Measurements from ENCODE around the gene PLA2G6. TPM values are rescaled to one million over a fixed set of nuclear protein-coding genes. Genes with fewer than 3 reads are reported as not detected.

PLA2G6 gene
- total and polyA plus RNA-seq, 2 of the 13 experiments (the other 11 are each of a cell fraction or from before 2014, with no cell fraction given) = 4.8 to 11.5 TPM

GRCh38 chr22:38201711-38202436 lies 20.2 kb upstream of the PLA2G6 start, which contains the start of gene MAFF (continued):
- TF ChIP-seq TBX3 (IDR thresholded peaks at IDR 0.05; ENCODE audit: borderline replicate concordance) (no peak), ZNF672 (CRISPR knock-in tag; IDR thresholded peaks at IDR 0.05) (no peak), ERF (CRISPR knock-in tag; IDR thresholded peaks at IDR 0.05) (no peak), POLR2G (IDR thresholded peaks at IDR 0.05; ENCODE audit: low read depth, low read length) (peak; percentile 90), FOXK1 (CRISPR knock-in tag; IDR thresholded peaks at IDR 0.05; ENCODE audit: borderline replicate concordance, low read depth) (no peak), ZNF878 (CRISPR knock-in tag; IDR thresholded peaks at IDR 0.05) (no peak), DMAP1 (CRISPR knock-in tag; IDR thresholded peaks at IDR 0.05) (0 out of 2 replicates have a peak, but pooled peaks have one; percentile 30), PHB2 (IDR thresholded peaks at IDR 0.05; ENCODE audit: partially characterized antibody) (no peak), CBX5 (CRISPR knock-in tag; IDR thresholded peaks at IDR 0.05; ENCODE audit: borderline replicate concordance) (peak; percentile 21; the same call in 1 of the 2 replicates), ZFP62 (CRISPR knock-in tag; IDR thresholded peaks at IDR 0.05) (no peak), HIC2 (CRISPR knock-in tag; IDR thresholded peaks at IDR 0.05; ENCODE audit: low read depth) (no peak), REST (IDR thresholded peaks at IDR 0.05; ENCODE audit: borderline replicate concordance in 1 of 2, low read depth in 1 of 2, low read length in 2 of 2) (0 out of 4 replicates have a peak, but pooled peaks of 1 of the 2 experiments have one; percentile 20), ZNF121 (CRISPR knock-in tag; IDR thresholded peaks at IDR 0.05) (no peak), USF2 (IDR thresholded peaks at IDR 0.05; ENCODE audit: low read depth, low read length) (peak; percentile 63), USF2 (CRISPR knock-in tag; IDR thresholded peaks at IDR 0.05; ENCODE audit: borderline replicate concordance) (no peak; the same call in 1 of the 2 replicates), SIN3A (IDR thresholded peaks at IDR 0.05; ENCODE audit: borderline replicate concordance, low read depth, low read length) (peak; percentile 88; the same call in 1 of the 2 replicates), WIZ (CRISPR knock-in tag; IDR thresholded peaks at IDR 0.05) (no peak), ZUFSP (CRISPR knock-in tag; IDR thresholded peaks at IDR 0.05; ENCODE audit: borderline replicate concordance) (no peak), CBX1 (IDR thresholded peaks at IDR 0.05; ENCODE audit: low read depth) (no peak), ZNF354B (CRISPR knock-in tag; IDR thresholded peaks at IDR 0.05) (no peak), NR2F6 (IDR thresholded peaks at IDR 0.05) (no peak), NR2F6 (CRISPR knock-in tag; IDR thresholded peaks at IDR 0.05) (peak; percentile 49; the same call in 1 of the 2 replicates)
